ENCODE data around the gene SAFB2.

SAFB2 gene

GRCh38 chr19:5561559-5561958 is 61.0 kb downstream of the SAFB2 start:
- H3K4me3 ChIP-seq (ENCODE audit: low read depth, low read length), result no peak overlapping the region
- DNase-seq (ENCODE audit: low read depth), result no peak

GRCh38 chr19:5560156-5560555 is 62.4 kb downstream of the SAFB2 start:
- no peak overlapping the region for H3K4me3 ChIP-seq (ENCODE audit: low read depth, low read length)
- DNase-seq (ENCODE audit: low read depth), result no peak

GRCh38 chr19:5559804-5560133 is 62.8 kb downstream of the SAFB2 start:
- H3K4me3 ChIP-seq (ENCODE audit: low read depth, low read length), result no peak overlapping the region
- DNase-seq (ENCODE audit: low read depth), result no peak

- H3K4me3 ChIP-seq (ENCODE audit: low read depth, low read length), result no peak overlapping the region
Measured at GRCh38 chr19:5558101-5558621, 64.4 kb downstream of the SAFB2 start.

GRCh38 chr19:5557691-5558090 is 64.9 kb downstream of the SAFB2 start:
- no peak for DNase-seq (ENCODE audit: low read depth)
- H3K4me3 ChIP-seq (ENCODE audit: low read depth, low read length), result no peak overlapping the region

More at GRCh38 chr19:5558101-5558621, 64.4 kb downstream of the SAFB2 start:
- DNase-seq (ENCODE audit: low read depth), result no peak

- no peak for DNase-seq (ENCODE audit: low read depth)
- H3K4me3 ChIP-seq (ENCODE audit: low read depth, low read length), result no peak overlapping the region
Measured at GRCh38 chr19:5554828-5555227, 67.7 kb downstream of the SAFB2 start.

- no peak for DNase-seq (ENCODE audit: low read depth)
Measured at GRCh38 chr19:5553892-5554291, 68.7 kb downstream of the SAFB2 start.

GRCh38 chr19:5547881-5548280 is 74.7 kb downstream of the SAFB2 start:
- no peak overlapping the region for H3K4me3 ChIP-seq (ENCODE audit: low read depth, low read length)
- DNase-seq (ENCODE audit: low read depth), result no peak

More at GRCh38 chr19:5553892-5554291, 68.7 kb downstream of the SAFB2 start:
- H3K4me3 ChIP-seq (ENCODE audit: low read depth, low read length), result no peak overlapping the region

- no peak for DNase-seq (ENCODE audit: low read depth)
- H3K4me3 ChIP-seq (ENCODE audit: low read depth, low read length), result no peak overlapping the region
Measured at GRCh38 chr19:5545984-5546383, 76.6 kb downstream of the SAFB2 start.

- H3K4me3 ChIP-seq (ENCODE audit: low read depth, low read length), result no peak overlapping the region
- DNase-seq (ENCODE audit: low read depth), result no peak
Measured at GRCh38 chr19:5545051-5545450, 77.5 kb downstream of the SAFB2 start.

GRCh38 chr19:5542665-5543064 is 79.9 kb downstream of the SAFB2 start:
- H3K4me3 ChIP-seq (ENCODE audit: low read depth, low read length), result no peak overlapping the region
- no peak for DNase-seq (ENCODE audit: low read depth)

- no peak overlapping the region for H3K4me3 ChIP-seq (ENCODE audit: low read depth, low read length)
- no peak for DNase-seq (ENCODE audit: low read depth)
Measured at GRCh38 chr19:5541456-5541855, 81.1 kb downstream of the SAFB2 start.

GRCh38 chr19:5540208-5540607 is 82.4 kb downstream of the SAFB2 start:
- DNase-seq (ENCODE audit: low read depth), result no peak
- no peak overlapping the region for H3K4me3 ChIP-seq (ENCODE audit: low read depth, low read length)

GRCh38 chr19:5537870-5538269 is 84.7 kb downstream of the SAFB2 start:
- H3K4me3 ChIP-seq (ENCODE audit: low read depth, low read length), result no peak overlapping the region
- no peak for DNase-seq (ENCODE audit: low read depth)

All from skeletal muscle cell (primary cell).